Breast epithelium (tissue), 4 donors: Measurements from ENCODE around the gene PRKN. TPM values are rescaled to one million over a fixed set of nuclear protein-coding genes. Genes with fewer than 3 reads are reported as not detected.

Source experiments
- DNase-seq, 2 donors: peaks; one replicate each; pipeline ENCODE4 v3.0.0-alpha.2; 2019; ENCODE audit warnings: low spot score in 2 of 2
- H3K27ac ChIP-seq, 2 donors: fragments of 200-600 bp; sonication (generic) in 1 of 2; one replicate each; pipeline ENCODE4 v1.5.1; 2016 to 2019; ENCODE audit warnings: mild to moderate bottlenecking in 1 of 2
- H3K27me3 ChIP-seq, 2 donors: fragments of 200-600 bp; sonication (generic) in 1 of 2; one replicate each; pipeline versions ENCODE4 v1.5.1 to v1.6.0; 2017 to 2019; ENCODE audit warnings: control low read depth in 1 of 2, mild to moderate bottlenecking in 1 of 2
- H3K36me3 ChIP-seq: fragments of 200-600 bp; one replicate; pipeline ENCODE4 v1.5.1; 2019
- H3K4me1 ChIP-seq, 2 donors: fragments of 200-600 bp; sonication (generic); one replicate each; pipeline ENCODE4 v1.5.1; 2016 to 2019; ENCODE audit warnings: control low read depth in 1 of 2
- H3K4me3 ChIP-seq, 3 donors: fragments of 200-600 bp; sonication (generic); 1 replicate in 2 of 3; 2 replicates in 1 of 3; pipeline ENCODE4 v1.5.1; 2016 to 2019; ENCODE audit warnings: mild to moderate bottlenecking in 3 of 3, moderate library complexity in 2 of 3
- H3K9me3 ChIP-seq, 2 donors: fragments of 200-600 bp; sonication (generic) in 1 of 2; one replicate each; pipeline ENCODE4 v1.5.1; 2016 to 2019; ENCODE audit warnings: control low read depth in 1 of 2
- POLR2A ChIP-seq: fragments of 450-650 bp; IDR thresholded peaks from one replicate; pipeline ENCODE4 v1.6.1; 2016; ENCODE audit warnings: antibody characterized with exemption, mild to moderate bottlenecking, moderate library complexity
- POLR2AphosphoS5 ChIP-seq, 3 donors: sonication (generic); formaldehyde crosslinking; IDR thresholded peaks; one replicate each; pipeline ENCODE4 v1.6.1; 2017; ENCODE audit warnings: antibody characterized with exemption in 3 of 3
- intact Hi-C: fragments of 100-400 bp; cut with DNase I; formaldehyde crosslinking; loops from one replicate; pipeline ENCODE4 v1.15.1; 2023; ENCODE audit warnings: low total_unique reads
- total RNA-seq, 3 donors: library from RNA; depleted of rRNA; stranded (reverse); fragments of >200 nt; gene quantifications; one replicate each; pipeline ENCODE4 v1.1.0, GENCODE V29; 2016
- TF ChIP-seq, protein P1 (sequence below), 3 donors: fragments of 450-650 bp; IDR thresholded peaks; one replicate each; pipeline ENCODE4 v1.5.1; 2016 to 2017; ENCODE audit warnings: antibody characterized with exemption in 3 of 3, mild to moderate bottlenecking in 3 of 3, moderate library complexity in 3 of 3

PRKN gene
- total RNA-seq, 3 donors from 2014 or later = 7.2 to 19.0 (median 11.2) TPM

DNA sequence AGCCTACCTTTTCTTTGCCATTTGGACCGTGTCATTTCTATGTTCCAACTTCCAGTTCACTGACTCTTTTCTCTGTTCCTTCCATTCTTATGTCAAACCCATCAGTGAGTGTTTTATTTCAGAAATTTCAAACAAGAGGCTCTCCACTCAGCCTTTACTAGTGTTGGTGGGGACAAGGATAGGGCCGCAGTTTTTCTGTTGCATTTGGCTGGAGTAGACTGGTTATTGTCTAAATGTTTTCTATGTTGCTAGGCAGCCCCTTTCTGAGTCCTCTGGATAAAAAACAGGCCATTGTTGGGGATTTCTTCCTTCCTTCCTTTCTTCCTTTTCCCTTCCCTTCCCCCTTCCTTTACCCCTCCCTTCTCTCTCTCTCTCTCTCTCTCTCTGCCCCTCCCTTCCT, 288.6 kb downstream of the PRKN start:
- Histone ChIP-seq H3K4me3 (no peak overlapping the region), H3K4me1 (no peaks in the 10 kb centered on the region), H3K27me3 (no peaks in the 10 kb centered on the region), H3K36me3 (no peaks in the 10 kb centered on the region), H3K9me3 (peaks cover 5 to 29% of the 10 kb centered on the region in 2 donors), H3K27ac (no peak overlapping the region)
- DNase-seq = no peak
- intact Hi-C loops = no loop called here
- TF ChIP-seq, protein P1, sequence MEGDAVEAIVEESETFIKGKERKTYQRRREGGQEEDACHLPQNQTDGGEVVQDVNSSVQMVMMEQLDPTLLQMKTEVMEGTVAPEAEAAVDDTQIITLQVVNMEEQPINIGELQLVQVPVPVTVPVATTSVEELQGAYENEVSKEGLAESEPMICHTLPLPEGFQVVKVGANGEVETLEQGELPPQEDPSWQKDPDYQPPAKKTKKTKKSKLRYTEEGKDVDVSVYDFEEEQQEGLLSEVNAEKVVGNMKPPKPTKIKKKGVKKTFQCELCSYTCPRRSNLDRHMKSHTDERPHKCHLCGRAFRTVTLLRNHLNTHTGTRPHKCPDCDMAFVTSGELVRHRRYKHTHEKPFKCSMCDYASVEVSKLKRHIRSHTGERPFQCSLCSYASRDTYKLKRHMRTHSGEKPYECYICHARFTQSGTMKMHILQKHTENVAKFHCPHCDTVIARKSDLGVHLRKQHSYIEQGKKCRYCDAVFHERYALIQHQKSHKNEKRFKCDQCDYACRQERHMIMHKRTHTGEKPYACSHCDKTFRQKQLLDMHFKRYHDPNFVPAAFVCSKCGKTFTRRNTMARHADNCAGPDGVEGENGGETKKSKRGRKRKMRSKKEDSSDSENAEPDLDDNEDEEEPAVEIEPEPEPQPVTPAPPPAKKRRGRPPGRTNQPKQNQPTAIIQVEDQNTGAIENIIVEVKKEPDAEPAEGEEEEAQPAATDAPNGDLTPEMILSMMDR (IDR thresholded peaks at IDR 0.05) = no peak

DNA sequence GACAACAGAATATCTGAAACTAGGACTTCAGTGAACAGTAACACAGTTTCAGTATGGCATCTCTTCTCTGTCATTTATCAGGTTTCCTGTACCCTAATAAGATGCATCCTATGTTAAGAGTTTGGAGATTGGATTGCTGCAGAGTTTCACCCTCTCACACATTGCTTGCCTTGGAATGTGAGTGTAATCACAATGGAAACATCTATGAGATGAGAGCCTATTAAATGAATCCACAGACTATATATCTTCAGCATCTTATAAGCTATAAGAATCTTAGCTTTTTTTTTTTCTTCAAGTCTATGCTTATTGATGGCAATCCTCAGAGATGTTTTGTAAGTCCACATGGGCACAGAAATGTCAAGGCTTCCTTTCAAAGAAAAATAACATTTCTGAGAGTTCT, 292.5 kb downstream of the PRKN start:
- no peak for DNase-seq
- intact Hi-C loops = no loop called here
- no peak overlapping the region for H3K27ac ChIP-seq
- H3K9me3 ChIP-seq = peaks cover 5 to 29% of the 10 kb centered on the region in 2 donors
- no peaks in the 10 kb centered on the region for H3K4me1 ChIP-seq
- no peak overlapping the region for H3K4me3 ChIP-seq
- TF ChIP-seq POLR2AphosphoS5 (IDR thresholded peaks at IDR 0.05) = no peak
- H3K36me3 ChIP-seq = no peaks in the 10 kb centered on the region
- H3K27me3 ChIP-seq = no peaks in the 10 kb centered on the region

DNA sequence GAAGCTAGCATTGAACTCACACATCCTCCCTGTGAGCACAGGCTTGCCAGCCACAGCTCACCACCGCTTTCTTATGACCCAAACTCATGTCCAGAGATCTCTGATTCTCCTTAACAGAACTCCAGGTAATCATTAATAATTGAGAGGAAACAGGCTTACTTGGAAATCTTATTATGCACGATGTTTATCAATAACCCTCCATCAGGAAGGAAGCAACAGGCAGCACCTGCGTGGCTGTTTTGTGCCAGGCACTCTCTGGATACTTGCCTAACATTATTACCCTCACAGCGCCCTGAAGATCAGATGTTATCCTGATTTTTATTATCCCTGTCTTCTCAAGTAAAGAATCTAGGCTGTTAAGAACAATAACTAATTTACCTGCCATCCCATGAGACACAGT, 306.6 kb downstream of the PRKN start:
- TF ChIP-seq POLR2A = no peak
- no peak for TF ChIP-seq POLR2AphosphoS5 (IDR thresholded peaks at IDR 0.05)
- TF ChIP-seq, protein P1 (IDR thresholded peaks at IDR 0.05) = no peak
- no peak for DNase-seq
- intact Hi-C loops = no loop called here
- no peaks in the 10 kb centered on the region for H3K27me3 ChIP-seq
- H3K4me3 ChIP-seq = no peak overlapping the region
- H3K4me1 ChIP-seq = no peaks in the 10 kb centered on the region
- H3K27ac ChIP-seq = no peak overlapping the region
- H3K36me3 ChIP-seq = no peaks in the 10 kb centered on the region
- H3K9me3 ChIP-seq = no peaks in the 10 kb centered on the region

DNA sequence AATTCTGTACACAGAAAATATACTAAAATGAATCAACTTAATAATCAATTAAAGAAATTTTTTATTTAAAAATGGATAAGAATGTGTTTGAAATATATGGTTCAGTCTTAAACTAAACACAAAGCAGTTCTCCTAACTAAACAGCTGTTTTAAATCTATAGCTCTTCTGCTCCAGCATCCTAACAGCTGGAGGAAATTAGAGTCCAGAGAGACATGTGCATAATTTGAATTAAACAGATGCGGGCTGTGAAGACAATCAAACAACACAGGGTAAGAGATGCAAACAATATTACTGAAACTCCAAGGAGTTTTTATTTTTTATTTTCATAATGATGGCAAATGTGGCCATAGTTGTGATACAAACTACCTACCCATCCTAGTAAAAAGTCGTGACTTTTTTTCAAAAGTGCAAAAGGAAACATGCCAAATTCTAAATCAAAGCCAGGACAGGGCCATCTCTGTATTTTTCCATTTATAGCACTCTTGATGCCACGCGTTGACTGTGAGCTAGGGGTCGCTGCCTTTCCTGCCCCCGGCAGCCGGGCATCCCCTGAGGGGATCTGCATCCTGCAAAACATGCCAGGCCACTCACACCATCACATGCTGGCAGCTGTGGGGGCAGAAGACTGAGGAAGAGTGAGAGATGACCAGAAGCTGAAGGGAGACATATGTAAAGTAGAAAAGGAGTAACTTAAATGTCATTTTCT, 310.6 kb downstream of the PRKN start:
- no peak overlapping the region for H3K4me3 ChIP-seq
- no peaks in the 10 kb centered on the region for H3K4me1 ChIP-seq
- TF ChIP-seq, protein P1 (IDR thresholded peaks at IDR 0.05) = no peak
- TF ChIP-seq POLR2A = no peak
- no peak for TF ChIP-seq POLR2AphosphoS5 (IDR thresholded peaks at IDR 0.05)
- intact Hi-C loops = no loop called here
- no peaks in the 10 kb centered on the region for H3K27me3 ChIP-seq
- no peaks in the 10 kb centered on the region for H3K36me3 ChIP-seq
- no peaks in the 10 kb centered on the region for H3K9me3 ChIP-seq
- no peak for DNase-seq
- no peak overlapping the region for H3K27ac ChIP-seq

DNA sequence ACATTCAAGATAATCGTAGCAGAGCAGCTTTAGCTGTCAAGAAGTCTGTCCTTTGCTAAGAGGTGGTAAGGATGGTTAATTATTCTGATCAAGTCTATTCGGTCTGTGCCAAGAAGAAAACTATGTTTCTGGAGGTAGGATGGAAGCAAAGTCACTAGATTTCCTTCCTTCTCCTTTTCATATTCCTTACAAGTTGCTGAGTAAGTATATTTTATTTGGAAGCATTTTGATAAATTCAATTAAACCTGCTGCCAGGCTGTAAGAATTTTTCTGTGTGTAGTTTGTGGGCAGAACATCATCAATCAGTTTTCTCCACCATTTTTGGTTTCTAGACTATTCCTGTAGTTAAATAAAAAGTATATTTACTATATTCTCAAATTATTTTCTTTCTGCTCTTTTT, 311.3 kb downstream of the PRKN start:
- TF ChIP-seq POLR2AphosphoS5 (IDR thresholded peaks at IDR 0.05) = no peak
- TF ChIP-seq, protein P1 (IDR thresholded peaks at IDR 0.05) = no peak
- no peak for TF ChIP-seq POLR2A
- no peaks in the 10 kb centered on the region for H3K4me1 ChIP-seq
- intact Hi-C loops = no loop called here
- H3K27ac ChIP-seq = no peak overlapping the region
- H3K27me3 ChIP-seq = no peaks in the 10 kb centered on the region
- no peaks in the 10 kb centered on the region for H3K9me3 ChIP-seq
- no peak overlapping the region for H3K4me3 ChIP-seq
- DNase-seq = no peak
- no peaks in the 10 kb centered on the region for H3K36me3 ChIP-seq
